ENCODE data around the gene KCNQ2. TPM values are rescaled to one million over a fixed set of nuclear protein-coding genes. Genes with fewer than 3 reads are reported as not detected.
"Not testable (repeated sequence)": the region's sequence is repeated elsewhere in the genome, so short reads cannot be mapped to it uniquely, and the experiment has no call there.

Gene KCNQ2
- total RNA-seq, 2 donors from 2014 or later: 1.8 to 3.0 TPM

GRCh38 chr20:63482021-63482587 is 9.6 kb upstream of the KCNQ2 start:
- Histone ChIP-seq H3K27me3 (peaks cover 0 to 8% of the 10 kb centered on the region in 2 donors), H3K4me1 (peaks cover 11% of the 10 kb centered on the region), H3K36me3 (replicated peaks in 1 of 2; ENCODE audit: insufficient read depth in 1 of 2, low read depth in 2 of 2) (no peaks in the 10 kb centered on the region), H3K9me3 (no peaks in the 10 kb centered on the region), H3K4me3 (no peak overlapping the region), H3K27ac (no peak overlapping the region)
- ATAC-seq (no peak), DNase-seq (no peak)
- TF ChIP-seq POLR2A (IDR thresholded peaks at IDR 0.05) (no peak), CTCF (IDR thresholded peaks at IDR 0.05) (no peak)
- 30 to 35% methylated on average over 2 to 11 of the region's 11 CpGs for WGBS, 2 donors
- intact Hi-C loops (cut with DNase I): no loop called here

GRCh38 chr20:63481503-63481902 is 9.0 kb upstream of the KCNQ2 start:
- TF ChIP-seq POLR2A (IDR thresholded peaks at IDR 0.05) (no peak), CTCF (IDR thresholded peaks at IDR 0.05) (no peak)
- Histone ChIP-seq H3K27ac (no peak overlapping the region), H3K4me1 (peaks cover 11% of the 10 kb centered on the region), H3K27me3 (peaks cover 0 to 8% of the 10 kb centered on the region in 2 donors), H3K4me3 (no peak overlapping the region), H3K36me3 (replicated peaks in 1 of 2; ENCODE audit: insufficient read depth in 1 of 2, low read depth in 2 of 2) (no peaks in the 10 kb centered on the region), H3K9me3 (no peaks in the 10 kb centered on the region)
- intact Hi-C loops (cut with DNase I): no loop called here
- ATAC-seq (no peak), DNase-seq (no peak)
- whole genome bisulfite sequencing, 2 donors: 56 to 60% methylated on average over 12 of the region's 12 CpGs

DNA sequence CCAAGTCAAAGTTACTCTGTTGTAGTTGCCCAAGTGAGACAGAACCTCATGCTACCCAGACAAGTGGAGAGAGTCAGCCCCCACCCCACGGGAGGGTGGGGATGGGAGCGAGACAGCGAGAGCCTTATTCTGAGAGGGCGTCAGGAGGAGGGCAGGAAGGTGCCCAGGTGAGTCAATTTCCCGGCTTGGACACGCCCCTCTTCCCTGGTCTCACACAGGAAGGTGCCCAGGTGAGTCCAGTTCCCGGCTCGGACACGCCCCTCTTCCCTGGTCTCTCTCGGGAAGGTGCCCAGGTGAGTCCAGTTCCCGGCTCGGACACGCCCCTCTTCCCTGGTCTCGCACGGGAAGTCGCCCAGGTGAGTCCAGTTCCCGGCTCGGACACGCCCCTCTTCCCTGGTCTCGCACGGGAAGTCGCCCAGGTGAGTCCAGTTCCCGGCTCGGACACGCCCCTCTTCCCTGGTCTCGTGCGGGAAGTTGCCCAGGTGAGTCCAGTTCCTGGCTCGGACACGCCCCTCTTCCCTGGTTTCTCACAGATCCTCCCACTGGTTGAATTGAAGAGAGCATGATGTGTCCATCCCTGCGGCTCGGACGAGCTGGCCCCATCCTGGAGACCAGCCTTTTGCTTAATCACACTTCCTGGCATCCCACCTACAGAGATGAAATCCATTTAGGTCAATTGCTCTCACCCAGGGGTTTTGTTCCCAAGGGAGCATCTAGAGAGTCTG is 7.4 kb upstream of the KCNQ2 start:
- H3K9me3 ChIP-seq; H3K36me3 ChIP-seq (replicated peaks in 1 of 2; ENCODE audit: insufficient read depth in 1 of 2, low read depth in 2 of 2); H3K27ac ChIP-seq; H3K27me3 ChIP-seq; ATAC-seq; DNase-seq; intact Hi-C loops (cut with DNase I); H3K4me3 ChIP-seq: not testable (repeated sequence)
- H3K4me1 ChIP-seq: peaks cover 11% of the 10 kb centered on the region
- WGBS, 2 donors: 31 to 46% methylated on average over 7 to 32 of the region's 32 CpGs

DNA sequence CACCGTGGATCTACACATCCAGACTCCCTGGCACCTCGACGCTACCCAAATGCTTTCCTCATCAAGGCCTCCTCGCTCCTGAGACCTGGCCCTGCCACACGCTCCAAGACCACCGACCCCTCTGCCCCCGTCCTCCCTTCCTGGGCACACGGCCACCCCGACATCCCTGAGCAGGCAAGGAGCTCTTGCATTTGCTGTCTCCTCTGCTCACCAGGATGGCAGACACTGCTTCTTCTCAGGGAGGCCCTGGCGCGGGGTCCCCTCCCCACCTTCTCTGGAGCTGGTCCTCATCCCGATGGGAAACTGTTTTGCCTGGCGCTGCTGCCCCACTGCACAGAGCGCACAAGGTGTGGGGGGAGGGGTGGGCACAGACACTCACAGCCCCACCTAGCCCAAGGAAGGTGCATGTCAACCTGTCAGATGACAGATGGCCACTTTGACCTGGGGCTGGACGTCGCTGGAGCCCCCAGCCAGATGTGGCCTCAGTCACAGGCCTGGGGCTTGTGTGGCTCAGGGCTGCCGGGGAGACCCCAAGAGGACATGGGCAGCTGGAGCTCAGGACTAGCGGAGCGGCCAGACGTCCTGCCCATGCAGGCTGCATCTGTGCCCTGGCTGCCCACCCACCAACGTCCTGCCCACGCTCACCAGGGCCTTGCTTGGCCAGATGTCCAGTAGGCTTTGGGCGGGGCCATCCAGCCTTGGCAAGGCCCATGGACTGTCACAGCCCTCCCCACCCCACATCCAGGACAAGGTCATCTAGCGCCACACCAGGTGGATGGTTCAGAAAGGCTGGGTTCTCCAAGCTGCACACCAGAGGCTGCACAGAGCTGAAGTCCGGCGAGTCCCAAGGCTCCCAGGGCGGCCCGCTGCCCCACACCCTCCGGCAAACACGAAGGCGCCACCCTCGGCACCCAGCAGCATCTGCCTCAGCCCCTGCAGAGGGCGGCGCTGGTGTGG is 6.2 kb upstream of the KCNQ2 start:
- ATAC-seq (no peak), DNase-seq (no peak)
- Histone ChIP-seq H3K27ac (no peak overlapping the region), H3K4me3 (no peak overlapping the region), H3K9me3 (no peaks in the 10 kb centered on the region), H3K27me3 (peaks cover 0 to 12% of the 10 kb centered on the region in 2 donors), H3K36me3 (replicated peaks in 1 of 2; ENCODE audit: insufficient read depth in 1 of 2, low read depth in 2 of 2) (no peaks in the 10 kb centered on the region), H3K4me1 (peaks cover 11% of the 10 kb centered on the region)
- 76 to 81% methylated on average over 9 to 31 of the region's 34 CpGs for WGBS, 2 donors
- no peak for TF ChIP-seq POLR2A (IDR thresholded peaks at IDR 0.05)
- TF ChIP-seq CTCF (IDR thresholded peaks at IDR 0.05): no peak
- intact Hi-C loops (cut with DNase I): no loop called here

- H3K4me3 ChIP-seq: no peak overlapping the region
- TF ChIP-seq POLR2A (IDR thresholded peaks at IDR 0.05) (no peak), CTCF (IDR thresholded peaks at IDR 0.05) (no peak)
- H3K4me1 ChIP-seq: peaks cover 6% of the 10 kb centered on the region
- WGBS, 2 donors: 53 to 59% methylated on average over 13 to 17 of the region's 17 CpGs
- ATAC-seq (no peak), DNase-seq (no peak)
- H3K27me3 ChIP-seq: peaks cover 0 to 17% of the 10 kb centered on the region in 2 donors
- H3K36me3 ChIP-seq (replicated peaks in 1 of 2; ENCODE audit: insufficient read depth in 1 of 2, low read depth in 2 of 2): no peaks in the 10 kb centered on the region
- no peaks in the 10 kb centered on the region for H3K9me3 ChIP-seq
- no peak overlapping the region for H3K27ac ChIP-seq
- intact Hi-C loops (cut with DNase I): no loop called here
Measured at GRCh38 chr20:63477944-63478343, 5.5 kb upstream of the KCNQ2 start.
